Hematopoietic multipotent progenitor cell treated with erythropoietin and hydrocortisone succinate and interleukin-3 and kit ligand, for 6 days (in vitro differentiated cells): ENCODE results near the gene PMPCA.
A peak's percentile ranks its signal among the peaks of the same experiment; 100 is the strongest.

Source experiments
- DNase-seq: peaks from one replicate; pipeline ENCODE4 v3.0.0-alpha.2; 2015

PMPCA gene

GRCh38 chr9:136374183-136374575, 36.3 kb upstream of the PMPCA start:
- no peak for DNase-seq

- no peak for DNase-seq
Observed at GRCh38 chr9:136375096-136375495, 35.4 kb upstream of the PMPCA start.

DNA sequence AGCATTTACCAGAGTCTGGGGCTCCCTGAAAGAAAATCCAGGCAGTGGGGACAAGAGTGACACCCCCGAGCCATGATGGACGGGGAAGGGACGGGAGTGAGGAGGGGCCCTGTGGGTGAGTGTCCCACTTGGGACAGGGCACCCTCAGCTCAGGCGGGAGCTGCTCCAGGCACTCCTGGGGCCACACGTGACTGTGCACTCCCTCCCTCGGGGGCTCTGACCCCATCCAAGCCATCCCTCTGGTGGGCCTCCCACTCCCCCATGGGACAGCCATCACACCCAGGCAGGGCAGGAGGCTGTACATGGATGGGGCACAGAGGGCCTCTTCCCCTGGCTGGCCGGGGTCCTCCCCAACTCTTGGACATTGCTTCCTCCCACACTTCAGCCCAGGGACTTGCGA, 34.0 kb upstream of the PMPCA start:
- DNase-seq, result no peak

DNA sequence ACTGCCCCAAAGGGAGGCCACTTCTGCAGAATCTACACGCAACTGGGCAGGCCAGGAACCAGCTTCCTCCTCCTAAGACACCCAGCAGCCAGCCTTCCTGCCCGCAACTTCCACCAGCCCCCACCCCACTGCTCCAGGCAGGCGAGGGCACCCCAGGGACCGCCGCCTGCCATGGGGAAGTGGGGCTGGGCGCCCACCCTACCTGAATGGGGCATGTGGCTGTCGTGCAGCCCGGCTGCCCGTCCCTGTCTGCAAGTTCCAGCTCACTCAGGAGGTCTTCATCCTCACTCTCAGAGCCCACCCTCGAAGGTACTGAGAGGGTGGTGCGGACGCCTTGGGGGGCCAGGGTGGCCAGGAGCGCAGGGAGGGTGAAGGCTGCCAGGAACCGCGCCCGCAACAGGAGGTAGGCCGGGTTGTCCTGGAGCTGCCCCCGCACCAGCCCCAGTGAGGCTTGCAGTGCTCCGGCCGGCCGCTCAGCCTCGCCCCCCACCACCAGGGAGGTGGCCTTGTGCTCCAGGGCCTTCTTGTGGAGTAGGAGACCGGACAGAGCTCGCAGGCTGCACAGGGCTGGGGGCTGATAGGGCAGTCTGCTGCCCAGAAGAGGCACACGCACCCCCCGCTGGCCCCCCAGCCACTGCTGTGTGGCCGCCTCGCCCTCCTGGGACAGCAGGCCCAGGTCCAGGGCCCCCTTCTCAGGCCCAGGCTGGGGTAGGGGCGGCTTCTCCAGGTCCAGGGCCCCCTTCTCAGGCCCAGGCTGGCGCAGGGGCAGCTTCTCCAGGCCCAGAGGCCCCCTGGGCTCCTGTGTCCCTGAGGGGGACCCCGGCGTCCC, 32.9 kb upstream of the PMPCA start:
- no peak for DNase-seq

GRCh38 chr9:136378170-136379002, 32.1 kb upstream of the PMPCA start:
- no peak for DNase-seq

DNA sequence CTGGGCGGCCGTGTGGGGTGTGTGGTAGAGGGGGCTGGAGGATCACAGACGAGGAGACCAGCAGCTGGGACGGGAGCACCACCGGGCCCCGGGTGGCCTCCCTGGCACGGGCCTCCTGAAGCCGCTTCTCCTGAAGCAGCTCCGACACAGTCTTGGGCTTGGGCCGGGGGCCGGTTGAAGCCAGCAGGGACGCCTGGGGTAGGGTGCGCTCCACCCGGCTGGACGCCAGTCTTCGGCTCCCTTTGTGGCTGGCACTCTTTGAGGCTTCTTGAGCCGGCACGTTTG, 31.5 kb upstream of the PMPCA start:
- no peak for DNase-seq

DNA sequence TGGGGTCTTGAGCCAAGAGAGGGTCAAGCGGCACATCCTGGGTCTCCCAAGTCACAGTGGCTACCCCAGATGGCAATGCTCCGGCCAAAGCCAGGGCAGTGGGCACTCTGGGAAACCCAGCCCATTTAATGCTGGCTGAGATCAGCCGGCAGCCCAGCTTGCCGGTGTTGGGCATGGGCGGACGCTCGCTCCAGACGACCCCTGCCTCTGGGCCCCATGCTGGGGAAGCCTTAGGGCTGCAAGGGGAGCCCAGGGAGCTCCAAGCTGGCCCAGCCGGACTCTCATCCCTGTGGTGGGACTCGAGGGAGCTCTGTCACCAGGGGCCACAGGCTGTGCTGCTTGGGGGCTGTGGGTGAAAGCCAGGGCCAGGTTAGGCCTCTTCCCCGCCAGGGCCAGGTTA, 31.1 kb upstream of the PMPCA start:
- DNase-seq, result no peak

DNA sequence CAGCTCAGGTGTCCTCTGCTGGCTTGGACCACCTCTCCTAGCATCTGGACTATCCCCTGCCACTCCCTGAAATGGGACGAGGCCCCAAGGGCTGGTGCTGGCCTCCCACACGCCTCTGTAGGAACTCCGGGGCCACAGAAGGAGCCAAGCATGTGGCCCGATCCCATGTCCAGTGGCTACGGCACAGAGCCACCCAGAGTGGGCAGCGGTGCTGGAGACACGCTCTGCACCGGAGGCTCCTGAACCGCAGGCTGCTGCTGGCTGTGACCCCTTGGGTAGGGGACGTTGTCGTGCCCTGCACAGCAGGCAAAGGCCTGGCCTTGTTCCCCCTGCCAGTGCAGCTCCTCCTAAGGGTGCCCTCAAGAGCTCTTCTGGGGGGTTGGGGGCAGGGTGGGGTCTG, 30.6 kb upstream of the PMPCA start:
- DNase-seq, result no peak

DNA sequence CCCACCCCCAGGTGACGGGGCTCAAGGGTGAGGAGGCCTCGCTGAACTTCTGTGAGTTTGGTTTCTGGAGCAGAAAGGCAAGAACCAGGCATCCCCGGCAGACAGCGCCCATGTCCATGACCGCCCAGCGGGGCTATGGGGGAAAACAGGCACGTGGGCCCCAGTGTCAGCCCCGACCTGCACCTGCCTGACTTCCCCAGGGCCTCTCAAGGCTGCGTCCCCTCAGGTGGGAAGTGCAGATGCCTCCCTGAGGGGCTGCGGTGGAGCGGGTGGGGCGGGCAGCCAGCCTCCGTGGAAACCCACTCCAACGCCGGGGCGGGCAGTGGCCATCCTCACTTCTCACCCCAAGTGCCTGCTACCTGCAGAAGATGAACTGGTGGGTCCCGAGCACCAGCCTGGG, 30.1 kb upstream of the PMPCA start:
- no peak for DNase-seq

GRCh38 chr9:136381311-136381710, 29.1 kb upstream of the PMPCA start:
- DNase-seq, result no peak

- no peak for DNase-seq
Observed at GRCh38 chr9:136381966-136382513, 28.4 kb upstream of the PMPCA start.

GRCh38 chr9:136383436-136383835, 27.0 kb upstream of the PMPCA start:
- no peak for DNase-seq

DNA sequence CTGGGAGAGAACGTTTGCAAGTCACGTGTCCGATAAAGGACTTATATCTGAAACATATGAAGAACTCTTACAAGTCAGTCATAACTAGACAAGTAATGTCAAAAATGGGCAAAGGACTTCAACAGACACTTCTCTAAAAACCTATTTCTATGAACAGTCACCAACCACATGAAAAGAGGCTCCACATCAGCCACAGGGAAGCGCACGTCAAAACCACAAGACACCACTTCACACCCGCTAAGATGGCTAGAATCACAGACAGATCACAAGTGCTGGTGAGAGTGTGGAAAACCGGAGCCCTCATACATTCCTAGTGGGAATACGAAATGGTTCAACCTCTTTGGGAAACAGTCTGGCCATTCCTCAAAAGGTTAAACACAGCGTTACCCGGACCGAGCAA, 25.4 kb upstream of the PMPCA start:
- DNase-seq, result no peak

- no peak for DNase-seq
Observed at GRCh38 chr9:136386018-136386417, 24.4 kb upstream of the PMPCA start.

DNA sequence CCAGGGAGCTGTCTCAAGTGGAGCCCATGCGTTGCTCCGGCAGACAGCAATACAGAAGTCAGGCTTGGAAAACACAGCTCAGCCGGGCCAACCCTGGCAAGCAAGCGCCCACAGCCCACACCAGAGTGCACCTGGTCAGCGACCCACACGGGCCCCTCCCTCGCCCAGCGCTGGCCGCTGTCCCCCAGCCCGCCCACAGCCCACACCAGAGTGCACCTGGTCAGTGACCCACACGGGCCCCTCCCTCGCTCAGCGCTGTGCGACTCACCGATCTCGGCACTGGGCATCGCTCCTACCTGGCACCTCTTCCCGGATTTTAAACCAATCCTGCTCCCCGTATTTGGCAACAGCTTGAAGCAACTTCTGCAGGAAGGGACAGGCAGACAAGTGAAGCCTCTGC, 23.2 kb upstream of the PMPCA start:
- DNase-seq, result no peak

- DNase-seq, result peak; percentile 80
Observed at GRCh38 chr9:136389396-136389795, 21.1 kb upstream of the PMPCA start.

GRCh38 chr9:136391737-136392537, 18.5 kb upstream of the PMPCA start:
- DNase-seq, result no peak

GRCh38 chr9:136392538-136393449, 17.7 kb upstream of the PMPCA start:
- no peak for DNase-seq

DNA sequence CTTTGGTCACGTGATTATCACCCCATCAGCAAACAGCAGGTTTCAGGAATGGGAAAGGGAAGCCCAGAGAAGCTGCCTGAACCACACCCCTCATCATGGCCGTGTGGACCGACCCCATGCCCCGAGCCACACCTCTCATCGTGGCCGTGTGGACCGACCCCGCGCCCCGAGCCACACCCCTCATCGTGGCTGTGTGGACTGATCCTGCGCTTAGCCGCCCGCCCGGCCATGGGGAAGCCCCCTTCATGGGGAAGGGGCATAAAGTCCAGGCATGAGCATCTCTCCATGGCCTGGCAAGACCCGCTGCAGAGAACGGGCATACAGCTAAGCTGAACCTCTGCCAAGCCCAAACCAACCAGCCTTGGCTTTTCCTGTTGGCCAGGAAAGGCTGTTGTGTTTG, 16.9 kb upstream of the PMPCA start:
- DNase-seq, result no peak

DNA sequence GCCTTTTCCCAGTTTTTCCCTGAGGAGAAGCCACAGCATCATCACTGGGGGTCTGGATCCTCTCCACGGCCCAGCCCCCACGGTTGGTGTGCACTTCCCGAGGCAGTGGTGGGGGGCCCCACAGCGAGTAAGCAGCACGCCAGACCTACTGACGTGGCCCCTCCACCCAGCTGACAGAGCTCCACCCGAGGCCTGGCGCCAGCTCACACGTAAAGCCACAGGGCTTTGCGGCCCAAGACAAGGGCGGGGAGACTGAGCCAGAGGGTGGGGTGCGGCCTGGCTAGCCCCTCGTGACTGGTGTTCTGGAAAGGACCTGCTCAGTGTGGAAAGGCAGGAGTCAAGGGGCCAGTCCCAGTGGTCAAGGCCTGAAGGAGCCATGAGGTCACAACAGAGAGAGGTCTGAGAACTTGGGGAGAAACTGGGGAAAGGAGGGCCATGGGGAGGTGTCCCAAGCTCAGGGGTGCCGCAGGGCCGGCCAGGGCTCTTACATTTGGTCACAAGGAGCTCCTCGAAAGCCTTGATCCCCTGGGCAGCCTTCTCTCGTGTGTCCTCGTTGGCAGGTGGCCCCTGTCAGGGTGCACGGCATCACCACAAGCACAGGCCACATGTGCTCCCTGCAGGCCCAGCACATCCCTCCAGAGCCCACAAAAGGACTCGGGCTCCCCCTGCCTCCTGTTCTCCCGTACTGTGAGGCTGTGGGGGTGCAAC, 16.0 kb upstream of the PMPCA start:
- DNase-seq, result peak; percentile 46

DNA sequence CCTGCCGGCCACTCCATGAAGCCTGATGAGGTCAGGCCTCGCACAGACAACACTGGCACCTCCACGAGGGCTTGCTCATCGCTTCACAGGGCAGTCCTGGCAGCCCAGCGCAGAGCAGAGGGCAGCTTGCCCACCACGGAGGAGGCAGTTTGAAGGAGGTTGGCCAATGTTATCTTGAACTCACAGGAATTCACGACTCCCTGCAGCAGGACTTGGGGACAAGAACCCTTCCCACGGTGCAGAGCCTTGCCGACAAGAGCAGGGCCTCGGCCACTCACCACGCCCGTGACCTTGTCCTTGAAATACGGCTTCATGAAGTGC, 15.5 kb upstream of the PMPCA start:
- DNase-seq, result no peak
